Parathyroid adenoma (tissue), 2 donors: ENCODE measurements around the gene SLC38A6.

ENCODE experiments used
- H2AFZ ChIP-seq: fragments of 300-600 bp; sonication (generic); one replicate; pipeline ENCODE4 v1.7.0; 2017; ENCODE audit warnings: antibody characterized with exemption, mild to moderate bottlenecking
- H3K27ac ChIP-seq: fragments of 300-600 bp; sonication (generic); one replicate; pipeline ENCODE4 v1.7.0; 2017
- H3K27me3 ChIP-seq: fragments of 300-600 bp; sonication (generic); one replicate; pipeline ENCODE4 v1.7.0; 2017; ENCODE audit warnings: low read length; ENCODE audit not compliant: control insufficient read depth, insufficient read depth
- H3K36me3 ChIP-seq: fragments of 300-600 bp; sonication (generic); one replicate; pipeline ENCODE4 v1.7.0; 2017; ENCODE audit warnings: low read length; ENCODE audit not compliant: control insufficient read depth, insufficient read depth
- H3K4me1 ChIP-seq: fragments of 300-600 bp; sonication (generic); one replicate; pipeline ENCODE4 v1.7.0; 2017; ENCODE audit warnings: control low read depth
- H3K4me2 ChIP-seq: fragments of 300-600 bp; sonication (generic); one replicate; pipeline ENCODE4 v1.7.0; 2017; ENCODE audit warnings: low read length
- H3K4me3 ChIP-seq: fragments of 300-600 bp; sonication (generic); one replicate; pipeline ENCODE4 v1.7.0; 2017; ENCODE audit warnings: low read depth, low read length
- H3K79me2 ChIP-seq: fragments of 300-600 bp; sonication (generic); one replicate; pipeline ENCODE4 v1.7.0; 2017; ENCODE audit warnings: control low read depth
- H3K9ac ChIP-seq: fragments of 300-600 bp; sonication (generic); one replicate; pipeline ENCODE4 v1.7.0; 2017; ENCODE audit warnings: mild to moderate bottlenecking
- H3K9me3 ChIP-seq: fragments of 300-600 bp; sonication (generic); one replicate; pipeline ENCODE4 v1.7.0; 2017; ENCODE audit warnings: low read length; ENCODE audit not compliant: control insufficient read depth
- TF ChIP-seq, protein P1 (sequence below): fragments of 300-600 bp; sonication (generic); IDR thresholded peaks from one replicate; pipeline ENCODE4 v1.7.0; 2017; ENCODE audit warnings: antibody characterized with exemption, mild to moderate bottlenecking
- donor health status: primary hyperparathyroidism.

Gene SLC38A6

DNA sequence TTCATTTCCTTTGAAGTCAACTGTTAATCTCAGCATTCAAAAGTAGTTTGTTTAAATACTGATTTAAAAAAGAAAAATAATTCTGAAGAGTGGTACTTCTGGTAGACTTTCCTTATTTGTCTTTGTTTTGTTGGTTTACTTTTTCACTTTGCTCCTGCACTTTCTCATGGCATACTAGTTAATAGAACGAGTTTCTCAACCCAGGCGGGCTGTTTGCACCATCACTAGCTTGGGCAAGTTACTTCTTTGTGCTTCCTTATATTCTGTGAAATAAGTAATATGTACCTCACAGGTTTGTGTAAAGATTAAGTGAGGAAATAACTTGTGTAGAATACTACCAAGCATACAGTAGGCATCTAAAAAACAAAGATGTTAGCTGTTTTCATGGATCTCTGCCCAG lies 45.5 kb downstream of the SLC38A6 start:
- Histone ChIP-seq H3K9ac (no peak overlapping the region), H3K27ac (no peak overlapping the region), H3K4me1 (no peaks in the 10 kb centered on the region), H2AFZ (no peak overlapping the region), H3K4me2 (no peak overlapping the region), H3K27me3 (no peaks in the 10 kb centered on the region), H3K79me2 (no peaks in the 10 kb centered on the region), H3K36me3 (no peaks in the 10 kb centered on the region), H3K4me3 (no peak overlapping the region), H3K9me3 (no peaks in the 10 kb centered on the region)
- TF ChIP-seq, protein P1, sequence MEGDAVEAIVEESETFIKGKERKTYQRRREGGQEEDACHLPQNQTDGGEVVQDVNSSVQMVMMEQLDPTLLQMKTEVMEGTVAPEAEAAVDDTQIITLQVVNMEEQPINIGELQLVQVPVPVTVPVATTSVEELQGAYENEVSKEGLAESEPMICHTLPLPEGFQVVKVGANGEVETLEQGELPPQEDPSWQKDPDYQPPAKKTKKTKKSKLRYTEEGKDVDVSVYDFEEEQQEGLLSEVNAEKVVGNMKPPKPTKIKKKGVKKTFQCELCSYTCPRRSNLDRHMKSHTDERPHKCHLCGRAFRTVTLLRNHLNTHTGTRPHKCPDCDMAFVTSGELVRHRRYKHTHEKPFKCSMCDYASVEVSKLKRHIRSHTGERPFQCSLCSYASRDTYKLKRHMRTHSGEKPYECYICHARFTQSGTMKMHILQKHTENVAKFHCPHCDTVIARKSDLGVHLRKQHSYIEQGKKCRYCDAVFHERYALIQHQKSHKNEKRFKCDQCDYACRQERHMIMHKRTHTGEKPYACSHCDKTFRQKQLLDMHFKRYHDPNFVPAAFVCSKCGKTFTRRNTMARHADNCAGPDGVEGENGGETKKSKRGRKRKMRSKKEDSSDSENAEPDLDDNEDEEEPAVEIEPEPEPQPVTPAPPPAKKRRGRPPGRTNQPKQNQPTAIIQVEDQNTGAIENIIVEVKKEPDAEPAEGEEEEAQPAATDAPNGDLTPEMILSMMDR, result no peak

GRCh38 chr14:61031026-61031425 lies 50.0 kb downstream of the SLC38A6 start:
- Histone ChIP-seq H3K27ac (no peak overlapping the region), H3K9ac (no peak overlapping the region), H2AFZ (no peak overlapping the region), H3K4me2 (no peak overlapping the region), H3K79me2 (no peaks in the 10 kb centered on the region), H3K4me3 (no peak overlapping the region), H3K9me3 (no peaks in the 10 kb centered on the region), H3K4me1 (peaks cover 4% of the 10 kb centered on the region), H3K27me3 (no peaks in the 10 kb centered on the region), H3K36me3 (no peaks in the 10 kb centered on the region)
- TF ChIP-seq, protein P1, result no peak

DNA sequence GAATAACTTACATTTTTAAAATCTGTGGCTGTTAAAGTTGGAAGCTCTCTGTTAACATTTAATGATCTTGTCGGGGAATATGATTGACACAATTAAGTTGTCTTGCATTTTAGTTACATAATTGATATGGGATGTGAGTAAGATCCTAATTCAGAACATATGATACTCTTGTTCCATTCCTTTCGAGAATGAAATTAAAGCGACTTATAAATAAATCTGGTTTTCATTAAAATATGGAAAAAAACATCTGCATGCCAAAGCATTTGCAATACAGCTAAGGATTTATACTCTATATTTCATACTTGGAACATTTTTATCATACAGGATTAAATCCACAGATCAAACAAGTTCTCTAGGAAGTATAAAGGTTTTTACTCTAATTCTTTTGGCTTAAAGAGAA lies 52.0 kb downstream of the SLC38A6 start:
- Histone ChIP-seq H3K36me3 (no peaks in the 10 kb centered on the region), H2AFZ (no peak overlapping the region), H3K27ac (no peak overlapping the region), H3K9ac (no peak overlapping the region), H3K4me2 (no peak overlapping the region), H3K4me1 (peaks cover 4% of the 10 kb centered on the region), H3K79me2 (no peaks in the 10 kb centered on the region), H3K9me3 (no peaks in the 10 kb centered on the region), H3K27me3 (no peaks in the 10 kb centered on the region), H3K4me3 (no peak overlapping the region)
- TF ChIP-seq, protein P1, result no peak

GRCh38 chr14:61033855-61034254 lies 52.8 kb downstream of the SLC38A6 start:
- no peaks in the 10 kb centered on the region for H3K9me3 ChIP-seq
- H3K36me3 ChIP-seq, result no peaks in the 10 kb centered on the region
- no peak overlapping the region for H3K4me2 ChIP-seq
- TF ChIP-seq, protein P1, result no peak
- no peak overlapping the region for H2AFZ ChIP-seq
- no peak overlapping the region for H3K9ac ChIP-seq
- H3K27ac ChIP-seq, result no peak overlapping the region
- peaks cover 4% of the 10 kb centered on the region for H3K4me1 ChIP-seq
- no peaks in the 10 kb centered on the region for H3K27me3 ChIP-seq
- no peaks in the 10 kb centered on the region for H3K79me2 ChIP-seq
- H3K4me3 ChIP-seq, result no peak overlapping the region

- Histone ChIP-seq H3K9ac (no peak overlapping the region), H3K4me3 (no peak overlapping the region), H3K4me1 (peaks cover 4% of the 10 kb centered on the region), H3K36me3 (no peaks in the 10 kb centered on the region), H3K27me3 (no peaks in the 10 kb centered on the region), H3K79me2 (no peaks in the 10 kb centered on the region), H3K27ac (no peak overlapping the region), H2AFZ (no peak overlapping the region), H3K9me3 (no peaks in the 10 kb centered on the region), H3K4me2 (no peak overlapping the region)
- TF ChIP-seq, protein P1, result no peak
Observed at GRCh38 chr14:61034416-61035120, 53.5 kb downstream of the SLC38A6 start.
